GM23338 (cell line): ENCODE data around the gene MLLT11. TPM values are rescaled to one million over a fixed set of nuclear protein-coding genes. Genes with fewer than 3 reads are reported as not detected.

Experiments used
- ATAC-seq: fragments of 200-7000 bp; cut with Tn5 transposase; 3 replicates; pipeline ENCODE4 v1.9.1; 2020
- DNase-seq: peaks from one replicate; pipeline ENCODE4 v3.0.0-alpha.2; 2015; ENCODE audit warnings: low spot score
- H2AFZ ChIP-seq: fragments of 200-600 bp; sonication (generic); 2 replicates; pipeline ENCODE4 v1.8.0; 2016; ENCODE audit warnings: antibody characterized with exemption, mild to moderate bottlenecking, moderate library complexity
- H3F3A ChIP-seq: fragments of 200-600 bp; sonication (generic); replicated peaks from 2 replicates; pipeline ENCODE4 v1.8.0; 2017; ENCODE audit warnings: antibody characterized with exemption, mixed run types, low read depth
- H3K27ac ChIP-seq: fragments of 200-600 bp; sonication (generic); 2 replicates; pipeline ENCODE4 v1.6.1; 2016; ENCODE audit warnings: low read depth
- H3K27me3 ChIP-seq: fragments of 200-600 bp; sonication (generic); 2 replicates; pipeline ENCODE4 v1.8.0; 2016; ENCODE audit warnings: mild to moderate bottlenecking, mixed run types, moderate library complexity; ENCODE audit not compliant: insufficient read depth
- H3K36me3 ChIP-seq: fragments of 200-600 bp; sonication (generic); 2 replicates; pipeline ENCODE4 v1.8.0; 2016; ENCODE audit warnings: mild to moderate bottlenecking; ENCODE audit not compliant: insufficient read depth
- H3K4me1 ChIP-seq: fragments of 200-600 bp; sonication (generic); 2 replicates; pipeline ENCODE4 v1.8.0; 2016; ENCODE audit warnings: mild to moderate bottlenecking, moderate library complexity; ENCODE audit not compliant: insufficient read depth
- H3K4me2 ChIP-seq: fragments of 200-600 bp; sonication (generic); 2 replicates; pipeline ENCODE4 v1.7.1; 2017; ENCODE audit warnings: mixed run types
- H3K4me3 ChIP-seq: fragments of 200-600 bp; sonication (generic); 2 replicates; pipeline ENCODE4 v1.6.1; 2016; ENCODE audit warnings: mixed run types
- H3K79me2 ChIP-seq: fragments of 200-600 bp; sonication (generic); replicated peaks from 2 replicates; pipeline ENCODE4 v1.8.0; 2017; ENCODE audit warnings: mild to moderate bottlenecking; ENCODE audit not compliant: insufficient read depth
- H3K9me2 ChIP-seq: fragments of 200-600 bp; sonication (generic); 2 replicates; pipeline ENCODE4 v1.8.0; 2017; ENCODE audit not compliant: insufficient read depth
- H4K20me1 ChIP-seq: fragments of 200-600 bp; sonication (generic); replicated peaks from 2 replicates; pipeline ENCODE4 v1.8.0; 2017; ENCODE audit warnings: mild to moderate bottlenecking; ENCODE audit not compliant: insufficient read depth
- H3K27ac Mint-ChIP-seq: 2 replicates; pipeline ENCODE4 v1.8.0; 2020; ENCODE audit warnings: inconsistent platforms, mild to moderate bottlenecking, moderate library complexity, mixed read lengths
- H3K27me3 Mint-ChIP-seq: 3 replicates; pipeline ENCODE4 v1.8.0; 2022; ENCODE audit warnings: low read depth, mild to moderate bottlenecking, moderate library complexity, mixed read lengths, inconsistent platforms; ENCODE audit not compliant: insufficient read depth, poor library complexity
- H3K36me3 Mint-ChIP-seq: 3 replicates; pipeline ENCODE4 v1.8.0; 2021; ENCODE audit warnings: low read depth, mild to moderate bottlenecking, inconsistent platforms, moderate library complexity, mixed read lengths
- H3K4me1 Mint-ChIP-seq: 3 replicates; pipeline ENCODE4 v1.8.0; 2020; ENCODE audit warnings: mild to moderate bottlenecking, inconsistent platforms, mixed read lengths
- H3K4me3 Mint-ChIP-seq: 3 replicates; pipeline ENCODE4 v1.8.0; 2021; ENCODE audit warnings: moderate library complexity, mild to moderate bottlenecking, inconsistent platforms, mixed read lengths
- H3K9me3 Mint-ChIP-seq: 3 replicates; pipeline ENCODE4 v1.8.0; 2020; ENCODE audit warnings: moderate library complexity, mild to moderate bottlenecking, inconsistent platforms, mixed read lengths
- EZH2 ChIP-seq: fragments of 200-600 bp; sonication (generic); IDR thresholded peaks from one replicate; pipeline ENCODE4 v1.8.0; 2017; ENCODE audit warnings: antibody characterized with exemption, mild to moderate bottlenecking, low read depth; ENCODE audit not compliant: unreplicated experiment
- EZH2phosphoT487 ChIP-seq: fragments of 200-600 bp; sonication (generic); IDR thresholded peaks from one replicate; pipeline ENCODE4 v1.8.1; 2018; ENCODE audit warnings: antibody characterized with exemption; ENCODE audit not compliant: unreplicated experiment
- JUNB ChIP-seq: IDR thresholded peaks from one replicate; pipeline ENCODE4 v1.6.1; 2016; ENCODE audit warnings: antibody characterized with exemption; ENCODE audit not compliant: unreplicated experiment
- NANOG ChIP-seq: IDR thresholded peaks from 2 replicates; pipeline ENCODE4 v1.6.1; 2016; ENCODE audit warnings: antibody characterized with exemption, borderline replicate concordance
- POLR2AphosphoS5 ChIP-seq: IDR thresholded peaks from 2 replicates; pipeline ENCODE4 v1.6.1; 2016; ENCODE audit warnings: antibody characterized with exemption, low read depth
- STAT1 ChIP-seq: IDR thresholded peaks from one replicate; pipeline ENCODE4 v1.6.1; 2016; ENCODE audit warnings: antibody characterized with exemption; ENCODE audit not compliant: unreplicated experiment
- ZNF114 ChIP-seq: fragments of 250-450 bp; sonication (Bioruptor Pico); IDR thresholded peaks from 2 replicates; pipeline ENCODE4 v1.5.0; 2020; ENCODE audit warnings: mild to moderate bottlenecking, moderate library complexity
- ZNF331 ChIP-seq: fragments of 250-450 bp; sonication (Bioruptor Pico); IDR thresholded peaks from 2 replicates; pipeline ENCODE4 v1.5.0; 2020; ENCODE audit warnings: low read depth, mild to moderate bottlenecking, moderate library complexity
- polyA plus RNA-seq: library from polyadenylated mRNA; unstranded; fragments of >200 nt; fragmentation: Nextera tagmentation; extraction: Ambion mirVana; gene quantifications from 2 replicates; pipeline ENCODE4 v1.2.1, GENCODE V29; 2016
- total RNA-seq: library from RNA; depleted of rRNA; stranded (reverse); fragments of >200 nt; shearing (Covaris generic); gene quantifications from 2 replicates; pipeline ENCODE4 v1.2.3, GENCODE V29; 2014
- TF ChIP-seq, protein P1 (sequence below): fragments of 250-450 bp; sonication (Bioruptor Pico); IDR thresholded peaks from 2 replicates; pipeline ENCODE4 v1.5.0; 2020; ENCODE audit warnings: mild to moderate bottlenecking, moderate library complexity
- TF ChIP-seq, protein P2 (sequence below): IDR thresholded peaks from 2 replicates; pipeline ENCODE4 v1.6.1; 2016; ENCODE audit warnings: antibody characterized with exemption
- TF ChIP-seq, protein P3 (sequence below), 2 experiments: fragments of 200-600 bp in 1 of 2; sonication (generic) in 1 of 2; conservative IDR thresholded peaks; 2 replicates each; pipeline versions ENCODE4 v1.5.1 to v1.6.1; 2016 to 2017; ENCODE audit warnings: antibody characterized with exemption in 2 of 2, low read depth in 2 of 2, mild to moderate bottlenecking in 2 of 2, moderate library complexity in 1 of 2
- TF ChIP-seq, protein P4 (sequence below): IDR thresholded peaks from one replicate; pipeline ENCODE4 v1.6.1; 2018; ENCODE audit warnings: antibody characterized with exemption; ENCODE audit not compliant: unreplicated experiment

The MLLT11 gene
- total and polyA plus RNA-seq, 2 experiments from 2014 or later, result 10.6 to 22.6 TPM

DNA sequence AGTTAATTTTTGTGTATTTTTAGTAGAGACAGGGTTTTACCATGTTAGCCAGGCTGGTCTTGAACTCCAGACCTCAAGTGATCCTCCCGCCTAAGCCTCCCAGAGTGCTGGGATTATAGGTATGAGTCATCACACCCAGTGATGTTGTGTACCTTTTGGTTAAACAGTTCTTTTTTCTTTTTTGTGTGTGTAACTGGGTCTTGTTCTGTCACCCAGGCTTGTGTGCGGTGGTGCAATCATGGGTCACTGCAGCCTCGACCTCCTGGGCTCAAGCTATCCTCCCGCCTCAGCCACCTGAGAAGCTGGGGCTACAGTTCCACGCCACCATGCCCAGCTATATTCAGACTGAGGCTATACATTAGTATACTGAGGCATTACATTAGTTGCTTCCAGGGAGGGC, 48.1 kb downstream of the MLLT11 start:
- Histone ChIP-seq H3K9me2 (no peaks in the 10 kb centered on the region), H3F3A (no peaks in the 10 kb centered on the region), H3K27me3 (no peaks in the 10 kb centered on the region), H3K36me3 (no peaks in the 10 kb centered on the region), H3K4me1 (no peaks in the 10 kb centered on the region), H3K79me2 (no peaks in the 10 kb centered on the region), H4K20me1 (no peaks in the 10 kb centered on the region), H3K4me3 (no peak overlapping the region), H2AFZ (no peak overlapping the region), H3K27ac (no peak overlapping the region), H3K4me2 (no peak overlapping the region)
- Mint-ChIP-seq H3K9me3 (no peaks in the 10 kb centered on the region), H3K27me3 (peaks cover 1% of the 10 kb centered on the region), H3K36me3 (no peaks in the 10 kb centered on the region), H3K27ac (no peak overlapping the region), H3K4me1 (no peaks in the 10 kb centered on the region), H3K4me3 (no peak overlapping the region)
- DNase-seq (no peak), ATAC-seq (no peak)
- no peak for TF ChIP-seq ZNF331
- no peak for TF ChIP-seq STAT1
- no peak for TF ChIP-seq JUNB
- TF ChIP-seq EZH2phosphoT487, result no peak
- TF ChIP-seq, protein P1, sequence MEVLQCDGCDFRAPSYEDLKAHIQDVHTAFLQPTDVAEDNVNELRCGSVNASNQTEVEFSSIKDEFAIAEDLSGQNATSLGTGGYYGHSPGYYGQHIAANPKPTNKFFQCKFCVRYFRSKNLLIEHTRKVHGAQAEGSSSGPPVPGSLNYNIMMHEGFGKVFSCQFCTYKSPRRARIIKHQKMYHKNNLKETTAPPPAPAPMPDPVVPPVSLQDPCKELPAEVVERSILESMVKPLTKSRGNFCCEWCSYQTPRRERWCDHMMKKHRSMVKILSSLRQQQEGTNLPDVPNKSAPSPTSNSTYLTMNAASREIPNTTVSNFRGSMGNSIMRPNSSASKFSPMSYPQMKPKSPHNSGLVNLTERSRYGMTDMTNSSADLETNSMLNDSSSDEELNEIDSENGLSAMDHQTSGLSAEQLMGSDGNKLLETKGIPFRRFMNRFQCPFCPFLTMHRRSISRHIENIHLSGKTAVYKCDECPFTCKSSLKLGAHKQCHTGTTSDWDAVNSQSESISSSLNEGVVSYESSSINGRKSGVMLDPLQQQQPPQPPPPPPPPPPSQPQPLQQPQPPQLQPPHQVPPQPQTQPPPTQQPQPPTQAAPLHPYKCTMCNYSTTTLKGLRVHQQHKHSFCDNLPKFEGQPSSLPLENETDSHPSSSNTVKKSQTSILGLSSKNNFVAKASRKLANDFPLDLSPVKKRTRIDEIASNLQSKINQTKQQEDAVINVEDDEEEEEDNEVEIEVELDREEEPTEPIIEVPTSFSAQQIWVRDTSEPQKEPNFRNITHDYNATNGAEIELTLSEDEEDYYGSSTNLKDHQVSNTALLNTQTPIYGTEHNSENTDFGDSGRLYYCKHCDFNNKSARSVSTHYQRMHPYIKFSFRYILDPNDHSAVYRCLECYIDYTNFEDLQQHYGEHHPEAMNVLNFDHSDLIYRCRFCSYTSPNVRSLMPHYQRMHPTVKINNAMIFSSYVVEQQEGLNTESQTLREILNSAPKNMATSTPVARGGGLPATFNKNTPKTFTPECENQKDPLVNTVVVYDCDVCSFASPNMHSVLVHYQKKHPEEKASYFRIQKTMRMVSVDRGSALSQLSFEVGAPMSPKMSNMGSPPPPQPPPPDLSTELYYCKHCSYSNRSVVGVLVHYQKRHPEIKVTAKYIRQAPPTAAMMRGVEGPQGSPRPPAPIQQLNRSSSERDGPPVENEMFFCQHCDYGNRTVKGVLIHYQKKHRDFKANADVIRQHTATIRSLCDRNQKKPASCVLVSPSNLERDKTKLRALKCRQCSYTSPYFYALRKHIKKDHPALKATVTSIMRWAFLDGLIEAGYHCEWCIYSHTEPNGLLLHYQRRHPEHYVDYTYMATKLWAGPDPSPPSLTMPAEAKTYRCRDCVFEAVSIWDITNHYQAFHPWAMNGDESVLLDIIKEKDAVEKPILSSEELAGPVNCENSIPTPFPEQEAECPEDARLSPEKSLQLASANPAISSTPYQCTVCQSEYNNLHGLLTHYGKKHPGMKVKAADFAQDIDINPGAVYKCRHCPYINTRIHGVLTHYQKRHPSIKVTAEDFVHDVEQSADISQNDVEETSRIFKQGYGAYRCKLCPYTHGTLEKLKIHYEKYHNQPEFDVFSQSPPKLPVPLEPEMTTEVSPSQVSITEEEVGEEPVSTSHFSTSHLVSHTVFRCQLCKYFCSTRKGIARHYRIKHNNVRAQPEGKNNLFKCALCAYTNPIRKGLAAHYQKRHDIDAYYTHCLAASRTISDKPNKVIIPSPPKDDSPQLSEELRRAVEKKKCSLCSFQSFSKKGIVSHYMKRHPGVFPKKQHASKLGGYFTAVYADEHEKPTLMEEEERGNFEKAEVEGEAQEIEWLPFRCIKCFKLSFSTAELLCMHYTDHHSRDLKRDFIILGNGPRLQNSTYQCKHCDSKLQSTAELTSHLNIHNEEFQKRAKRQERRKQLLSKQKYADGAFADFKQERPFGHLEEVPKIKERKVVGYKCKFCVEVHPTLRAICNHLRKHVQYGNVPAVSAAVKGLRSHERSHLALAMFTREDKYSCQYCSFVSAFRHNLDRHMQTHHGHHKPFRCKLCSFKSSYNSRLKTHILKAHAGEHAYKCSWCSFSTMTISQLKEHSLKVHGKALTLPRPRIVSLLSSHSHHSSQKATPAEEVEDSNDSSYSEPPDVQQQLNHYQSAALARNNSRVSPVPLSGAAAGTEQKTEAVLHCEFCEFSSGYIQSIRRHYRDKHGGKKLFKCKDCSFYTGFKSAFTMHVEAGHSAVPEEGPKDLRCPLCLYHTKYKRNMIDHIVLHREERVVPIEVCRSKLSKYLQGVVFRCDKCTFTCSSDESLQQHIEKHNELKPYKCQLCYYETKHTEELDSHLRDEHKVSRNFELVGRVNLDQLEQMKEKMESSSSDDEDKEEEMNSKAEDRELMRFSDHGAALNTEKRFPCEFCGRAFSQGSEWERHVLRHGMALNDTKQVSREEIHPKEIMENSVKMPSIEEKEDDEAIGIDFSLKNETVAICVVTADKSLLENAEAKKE, result no peak
- TF ChIP-seq EZH2, result no peak
- no peak for TF ChIP-seq ZNF114 (CRISPR knock-in tag)
- TF ChIP-seq, protein P2, sequence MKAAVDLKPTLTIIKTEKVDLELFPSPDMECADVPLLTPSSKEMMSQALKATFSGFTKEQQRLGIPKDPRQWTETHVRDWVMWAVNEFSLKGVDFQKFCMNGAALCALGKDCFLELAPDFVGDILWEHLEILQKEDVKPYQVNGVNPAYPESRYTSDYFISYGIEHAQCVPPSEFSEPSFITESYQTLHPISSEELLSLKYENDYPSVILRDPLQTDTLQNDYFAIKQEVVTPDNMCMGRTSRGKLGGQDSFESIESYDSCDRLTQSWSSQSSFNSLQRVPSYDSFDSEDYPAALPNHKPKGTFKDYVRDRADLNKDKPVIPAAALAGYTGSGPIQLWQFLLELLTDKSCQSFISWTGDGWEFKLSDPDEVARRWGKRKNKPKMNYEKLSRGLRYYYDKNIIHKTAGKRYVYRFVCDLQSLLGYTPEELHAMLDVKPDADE, result no peak
- TF ChIP-seq, protein P3, sequence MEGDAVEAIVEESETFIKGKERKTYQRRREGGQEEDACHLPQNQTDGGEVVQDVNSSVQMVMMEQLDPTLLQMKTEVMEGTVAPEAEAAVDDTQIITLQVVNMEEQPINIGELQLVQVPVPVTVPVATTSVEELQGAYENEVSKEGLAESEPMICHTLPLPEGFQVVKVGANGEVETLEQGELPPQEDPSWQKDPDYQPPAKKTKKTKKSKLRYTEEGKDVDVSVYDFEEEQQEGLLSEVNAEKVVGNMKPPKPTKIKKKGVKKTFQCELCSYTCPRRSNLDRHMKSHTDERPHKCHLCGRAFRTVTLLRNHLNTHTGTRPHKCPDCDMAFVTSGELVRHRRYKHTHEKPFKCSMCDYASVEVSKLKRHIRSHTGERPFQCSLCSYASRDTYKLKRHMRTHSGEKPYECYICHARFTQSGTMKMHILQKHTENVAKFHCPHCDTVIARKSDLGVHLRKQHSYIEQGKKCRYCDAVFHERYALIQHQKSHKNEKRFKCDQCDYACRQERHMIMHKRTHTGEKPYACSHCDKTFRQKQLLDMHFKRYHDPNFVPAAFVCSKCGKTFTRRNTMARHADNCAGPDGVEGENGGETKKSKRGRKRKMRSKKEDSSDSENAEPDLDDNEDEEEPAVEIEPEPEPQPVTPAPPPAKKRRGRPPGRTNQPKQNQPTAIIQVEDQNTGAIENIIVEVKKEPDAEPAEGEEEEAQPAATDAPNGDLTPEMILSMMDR (conservative IDR thresholded peaks at IDR 0.05; ENCODE audit: low read depth in 2 of 2), result no peak
- TF ChIP-seq NANOG, result no peak
- no peak for TF ChIP-seq POLR2AphosphoS5
- TF ChIP-seq, protein P4, sequence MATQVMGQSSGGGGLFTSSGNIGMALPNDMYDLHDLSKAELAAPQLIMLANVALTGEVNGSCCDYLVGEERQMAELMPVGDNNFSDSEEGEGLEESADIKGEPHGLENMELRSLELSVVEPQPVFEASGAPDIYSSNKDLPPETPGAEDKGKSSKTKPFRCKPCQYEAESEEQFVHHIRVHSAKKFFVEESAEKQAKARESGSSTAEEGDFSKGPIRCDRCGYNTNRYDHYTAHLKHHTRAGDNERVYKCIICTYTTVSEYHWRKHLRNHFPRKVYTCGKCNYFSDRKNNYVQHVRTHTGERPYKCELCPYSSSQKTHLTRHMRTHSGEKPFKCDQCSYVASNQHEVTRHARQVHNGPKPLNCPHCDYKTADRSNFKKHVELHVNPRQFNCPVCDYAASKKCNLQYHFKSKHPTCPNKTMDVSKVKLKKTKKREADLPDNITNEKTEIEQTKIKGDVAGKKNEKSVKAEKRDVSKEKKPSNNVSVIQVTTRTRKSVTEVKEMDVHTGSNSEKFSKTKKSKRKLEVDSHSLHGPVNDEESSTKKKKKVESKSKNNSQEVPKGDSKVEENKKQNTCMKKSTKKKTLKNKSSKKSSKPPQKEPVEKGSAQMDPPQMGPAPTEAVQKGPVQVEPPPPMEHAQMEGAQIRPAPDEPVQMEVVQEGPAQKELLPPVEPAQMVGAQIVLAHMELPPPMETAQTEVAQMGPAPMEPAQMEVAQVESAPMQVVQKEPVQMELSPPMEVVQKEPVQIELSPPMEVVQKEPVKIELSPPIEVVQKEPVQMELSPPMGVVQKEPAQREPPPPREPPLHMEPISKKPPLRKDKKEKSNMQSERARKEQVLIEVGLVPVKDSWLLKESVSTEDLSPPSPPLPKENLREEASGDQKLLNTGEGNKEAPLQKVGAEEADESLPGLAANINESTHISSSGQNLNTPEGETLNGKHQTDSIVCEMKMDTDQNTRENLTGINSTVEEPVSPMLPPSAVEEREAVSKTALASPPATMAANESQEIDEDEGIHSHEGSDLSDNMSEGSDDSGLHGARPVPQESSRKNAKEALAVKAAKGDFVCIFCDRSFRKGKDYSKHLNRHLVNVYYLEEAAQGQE, result no peak
